ENCODE data around the gene CHIC1. TPM values are rescaled to one million over a fixed set of nuclear protein-coding genes. Genes with fewer than 3 reads are reported as not detected.

The CHIC1 gene
- total and polyA plus RNA-seq, 10 of the 15 experiments (the other 5 are each of a cell fraction or from before 2014, with no cell fraction given), result 0.72 to 7.6 (median 3.8) TPM

DNA sequence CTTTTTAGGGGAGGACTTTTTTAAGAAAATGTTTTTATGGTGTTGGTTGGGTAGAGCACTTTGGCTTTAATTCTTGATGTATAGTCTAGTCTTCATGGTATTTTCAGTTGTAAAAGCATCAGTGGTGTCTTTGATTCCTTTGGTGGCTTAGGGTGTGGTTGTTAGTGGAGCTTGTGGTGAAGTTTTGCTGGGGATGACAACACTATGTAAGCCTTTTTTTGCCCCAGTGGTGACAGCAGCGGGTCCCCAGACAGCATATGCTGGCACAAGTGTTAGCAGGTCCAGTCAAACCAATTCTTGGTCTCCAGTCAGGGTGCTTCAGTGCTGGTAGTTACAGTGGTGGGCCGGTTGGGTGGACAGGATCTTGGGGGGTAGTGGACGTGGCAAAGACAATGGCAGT is 52.0 kb downstream of the CHIC1 start:
- H3K4me1 ChIP-seq (ENCODE audit: control insufficient read depth, insufficient read depth, low read length), result no peaks in the 10 kb centered on the region
- in situ Hi-C loops (cut with MboI) (no loop called here), intact Hi-C loops (cut with micrococcal nuclease; ENCODE audit: unreplicated experiment) (no loop called here)
- no peaks in the 10 kb centered on the region for H3K27me3 ChIP-seq (replicated peaks in 1 of 2; ENCODE audit: control insufficient read depth in 2 of 2, insufficient read depth in 2 of 2, low read length in 1 of 2)
- H3K36me3 ChIP-seq (ENCODE audit: control insufficient read depth in 2 of 2, insufficient read depth in 2 of 2, low read length in 1 of 2), result no peaks in the 10 kb centered on the region
- no peak overlapping the region for H2AFZ ChIP-seq (ENCODE audit: control insufficient read depth, low read depth, low read length)
- H3K27ac ChIP-seq (ENCODE audit: control insufficient read depth, insufficient read depth), result no peak overlapping the region
- ChIA-PET POLR2A (no interaction called here), SMC1A (ENCODE audit: uncharacterized antibody, unreplicated experiment) (no interaction called here), RAD21 (ENCODE audit: unreplicated experiment) (no interaction called here), CTCF (no interaction called here)
- no peaks in the 10 kb centered on the region for H4K20me1 ChIP-seq (ENCODE audit: control insufficient read depth, insufficient read depth)
- H3K4me3 ChIP-seq, result no peak overlapping the region
- ATAC-seq, result no peak
- H3K79me2 ChIP-seq (ENCODE audit: control insufficient read depth, insufficient read depth, low read length), result no peaks in the 10 kb centered on the region
- FAIRE-seq, result no peak
- WGBS (ENCODE audit: insufficient coverage, insufficient replicate concordance, low lambda C conversion rate, missing lambda C conversion rate), result 59% methylated on average over 3 of the region's 3 CpGs
- TF ChIP-seq BRCA1 (IDR thresholded peaks at IDR 0.05; ENCODE audit: low read depth, low read length), result no peak
- no peak for TF ChIP-seq SMC3 (IDR thresholded peaks at IDR 0.05; ENCODE audit: borderline replicate concordance, low read length)
- TF ChIP-seq GATAD2B (conservative IDR thresholded peaks at IDR 0.05; ENCODE audit: low read depth), result no peak
- no peak for TF ChIP-seq FOS (IDR thresholded peaks at IDR 0.05; ENCODE audit: borderline replicate concordance, extremely low read depth, insufficient read length)
- no peak for TF ChIP-seq ZNF687 (IDR thresholded peaks at IDR 0.05)
- no peak for TF ChIP-seq SP1 (IDR thresholded peaks at IDR 0.05; ENCODE audit: low read depth, low read length)
- TF ChIP-seq, protein P1, sequence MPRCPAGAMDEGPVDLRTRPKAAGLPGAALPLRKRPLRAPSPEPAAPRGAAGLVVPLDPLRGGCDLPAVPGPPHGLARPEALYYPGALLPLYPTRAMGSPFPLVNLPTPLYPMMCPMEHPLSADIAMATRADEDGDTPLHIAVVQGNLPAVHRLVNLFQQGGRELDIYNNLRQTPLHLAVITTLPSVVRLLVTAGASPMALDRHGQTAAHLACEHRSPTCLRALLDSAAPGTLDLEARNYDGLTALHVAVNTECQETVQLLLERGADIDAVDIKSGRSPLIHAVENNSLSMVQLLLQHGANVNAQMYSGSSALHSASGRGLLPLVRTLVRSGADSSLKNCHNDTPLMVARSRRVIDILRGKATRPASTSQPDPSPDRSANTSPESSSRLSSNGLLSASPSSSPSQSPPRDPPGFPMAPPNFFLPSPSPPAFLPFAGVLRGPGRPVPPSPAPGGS (IDR thresholded peaks at IDR 0.05; ENCODE audit: borderline replicate concordance, insufficient read depth, low read depth, low read length, poor library complexity, severe bottlenecking), result no peak
- no peak for TF ChIP-seq RELA (IDR thresholded peaks at IDR 0.05; ENCODE audit: borderline replicate concordance, partially characterized antibody)
- TF ChIP-seq PAX8 (IDR thresholded peaks at IDR 0.05), result no peak
- TF ChIP-seq HDAC6 (IDR thresholded peaks at IDR 0.05; ENCODE audit: unreplicated experiment), result no peak
- TF ChIP-seq ZNF384 (IDR thresholded peaks at IDR 0.05; ENCODE audit: borderline replicate concordance, low read depth, low read length), result no peak
- no peak for TF ChIP-seq NR2C2 (IDR thresholded peaks at IDR 0.05; ENCODE audit: borderline replicate concordance, control insufficient read depth, insufficient read length, low read depth)
- no peak for TF ChIP-seq PAX5 (IDR thresholded peaks at IDR 0.05; ENCODE audit: borderline replicate concordance, low read depth, low read length)
- no peak for TF ChIP-seq STAT1 (conservative IDR thresholded peaks at IDR 0.05)
- TF ChIP-seq NR2F1 (conservative IDR thresholded peaks at IDR 0.05), result no peak
- no peak for TF ChIP-seq ATF2 (IDR thresholded peaks at IDR 0.05; ENCODE audit: low read length)
- TF ChIP-seq, protein P2, sequence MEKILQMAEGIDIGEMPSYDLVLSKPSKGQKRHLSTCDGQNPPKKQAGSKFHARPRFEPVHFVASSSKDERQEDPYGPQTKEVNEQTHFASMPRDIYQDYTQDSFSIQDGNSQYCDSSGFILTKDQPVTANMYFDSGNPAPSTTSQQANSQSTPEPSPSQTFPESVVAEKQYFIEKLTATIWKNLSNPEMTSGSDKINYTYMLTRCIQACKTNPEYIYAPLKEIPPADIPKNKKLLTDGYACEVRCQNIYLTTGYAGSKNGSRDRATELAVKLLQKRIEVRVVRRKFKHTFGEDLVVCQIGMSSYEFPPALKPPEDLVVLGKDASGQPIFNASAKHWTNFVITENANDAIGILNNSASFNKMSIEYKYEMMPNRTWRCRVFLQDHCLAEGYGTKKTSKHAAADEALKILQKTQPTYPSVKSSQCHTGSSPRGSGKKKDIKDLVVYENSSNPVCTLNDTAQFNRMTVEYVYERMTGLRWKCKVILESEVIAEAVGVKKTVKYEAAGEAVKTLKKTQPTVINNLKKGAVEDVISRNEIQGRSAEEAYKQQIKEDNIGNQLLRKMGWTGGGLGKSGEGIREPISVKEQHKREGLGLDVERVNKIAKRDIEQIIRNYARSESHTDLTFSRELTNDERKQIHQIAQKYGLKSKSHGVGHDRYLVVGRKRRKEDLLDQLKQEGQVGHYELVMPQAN (conservative IDR thresholded peaks at IDR 0.05), result no peak
- peaks cover 7% of the 10 kb centered on the region for H3K9me3 ChIP-seq (replicated peaks; ENCODE audit: control insufficient read depth, insufficient read depth, low read length)
- no peak for DNase-seq (ENCODE audit: low read depth, low spot score)
- no peak overlapping the region for H3K4me2 ChIP-seq (ENCODE audit: control insufficient read depth, insufficient read depth)
- H3K9ac ChIP-seq (ENCODE audit: control insufficient read depth, insufficient read depth, low read length), result no peak overlapping the region
- BruUV-seq (replicated peaks), result no TSS peak

Data from GM12878 (cell line).